ENCODE measurements around the gene GLS. TPM values are rescaled to one million over a fixed set of nuclear protein-coding genes. Genes with fewer than 3 reads are reported as not detected.
A peak's percentile ranks its signal among the peaks of the same experiment; 100 is the strongest.

Gene GLS
- total RNA-seq, 1 donor from 2014 or later: 165 TPM

DNA sequence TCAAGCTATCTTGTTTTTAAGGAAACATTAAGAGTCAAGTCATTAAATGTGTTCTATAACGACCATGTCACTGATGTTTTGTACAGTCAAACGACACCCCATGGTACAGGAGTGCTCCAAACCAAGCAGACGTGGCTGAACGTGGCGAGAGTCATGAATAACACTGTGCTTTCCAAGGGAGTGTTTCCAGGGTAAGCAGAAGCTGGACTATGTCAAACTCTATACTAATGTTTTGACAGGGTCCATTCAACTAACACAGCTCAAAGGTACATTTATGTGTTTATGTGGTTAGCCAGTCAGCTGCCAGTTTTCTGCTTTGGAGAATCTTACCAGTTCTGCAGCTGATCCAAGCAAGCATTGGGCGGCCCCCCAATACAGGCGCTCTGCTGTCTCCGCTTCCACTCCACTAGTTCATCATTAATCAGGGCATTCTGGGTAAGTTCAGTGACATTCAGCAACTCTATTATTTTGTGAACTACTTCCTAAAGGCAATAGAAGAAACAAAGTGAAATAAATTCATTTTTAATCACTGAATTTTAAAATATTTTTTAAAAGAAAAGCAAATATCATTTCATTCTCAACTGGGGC lies 117.0 kb downstream of the GLS start:
- intact Hi-C loops (cut with DNase I): no loop called here
- no peak for ATAC-seq
- no peak for DNase-seq (ENCODE audit: low spot score)

DNA sequence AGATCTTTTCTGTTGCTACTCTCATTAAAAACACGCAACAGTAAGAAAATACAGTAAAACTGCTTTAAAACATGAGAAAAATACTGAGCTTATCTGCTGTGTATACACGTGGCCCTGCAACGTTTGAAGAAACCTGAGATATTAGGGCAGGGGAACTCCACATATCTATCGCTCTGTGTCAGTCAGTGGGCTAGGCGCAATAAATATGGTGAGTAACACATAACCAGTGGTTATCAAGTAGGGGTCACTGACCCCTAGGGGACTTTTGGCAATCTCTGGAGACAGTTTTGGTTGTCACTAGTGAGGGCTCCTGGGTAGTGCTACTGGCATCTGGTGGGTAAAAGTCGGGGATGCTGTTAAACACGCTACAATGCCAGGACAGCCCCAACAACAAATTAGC lies 118.4 kb downstream of the GLS start:
- no peak for DNase-seq (ENCODE audit: low spot score)
- intact Hi-C loops (cut with DNase I): no loop called here
- no peak for ATAC-seq

DNA sequence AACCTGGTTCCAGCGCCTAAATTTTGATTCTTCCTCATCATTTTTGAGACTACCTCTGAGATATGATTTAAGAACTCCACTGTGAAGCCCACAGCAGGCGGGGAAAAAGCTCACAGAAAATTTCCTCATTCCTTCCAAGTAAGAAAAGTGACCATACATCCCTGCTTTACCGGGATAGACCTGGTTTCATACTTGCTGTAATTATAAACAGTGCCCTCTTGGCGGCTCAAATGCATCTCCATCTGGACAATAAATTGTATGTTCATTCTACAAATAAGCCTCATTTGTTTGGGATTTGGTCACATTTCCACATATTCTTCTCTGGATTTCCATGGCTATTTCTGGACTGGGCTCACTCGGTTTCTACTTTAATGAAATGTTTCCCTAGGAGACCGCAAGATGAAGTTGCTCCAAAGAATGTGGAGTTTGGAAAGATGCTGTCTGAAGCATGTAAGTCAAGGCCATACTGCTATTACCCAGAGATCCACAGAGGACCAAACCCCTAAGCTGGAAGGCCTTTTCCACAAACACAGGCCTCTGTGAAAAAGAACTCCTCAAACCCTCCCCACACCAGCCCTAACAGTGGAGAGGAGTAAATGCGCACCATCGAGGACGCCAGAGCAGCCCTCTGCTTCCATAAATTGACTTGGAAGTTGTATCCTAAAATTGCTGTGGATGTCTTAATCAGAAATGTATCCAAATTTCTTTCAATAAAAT lies 119.5 kb downstream of the GLS start:
- ATAC-seq: no peak
- intact Hi-C loops (cut with DNase I): no loop called here
- no peak for DNase-seq (ENCODE audit: low spot score)

DNA sequence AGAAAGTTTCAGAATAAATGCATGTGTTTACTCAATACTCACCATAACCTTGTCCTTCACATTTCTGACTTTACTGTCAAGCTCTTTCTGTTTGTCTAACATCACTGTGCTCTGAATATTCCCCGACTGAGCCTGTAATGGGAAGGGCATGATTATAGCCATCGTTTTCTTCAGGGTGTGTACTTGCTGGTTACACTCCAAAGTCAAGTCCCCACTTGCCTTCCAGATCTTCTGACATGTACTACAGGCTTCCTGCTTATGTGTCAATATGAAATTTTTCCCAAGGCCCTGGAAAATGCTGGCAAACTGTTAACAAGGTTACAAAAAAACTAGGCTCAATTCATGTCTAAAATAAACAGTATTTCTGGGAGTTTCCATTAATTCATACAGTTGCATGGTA lies 120.4 kb downstream of the GLS start:
- no peak for DNase-seq (ENCODE audit: low spot score)
- ATAC-seq: no peak
- intact Hi-C loops (cut with DNase I): no loop called here

DNA sequence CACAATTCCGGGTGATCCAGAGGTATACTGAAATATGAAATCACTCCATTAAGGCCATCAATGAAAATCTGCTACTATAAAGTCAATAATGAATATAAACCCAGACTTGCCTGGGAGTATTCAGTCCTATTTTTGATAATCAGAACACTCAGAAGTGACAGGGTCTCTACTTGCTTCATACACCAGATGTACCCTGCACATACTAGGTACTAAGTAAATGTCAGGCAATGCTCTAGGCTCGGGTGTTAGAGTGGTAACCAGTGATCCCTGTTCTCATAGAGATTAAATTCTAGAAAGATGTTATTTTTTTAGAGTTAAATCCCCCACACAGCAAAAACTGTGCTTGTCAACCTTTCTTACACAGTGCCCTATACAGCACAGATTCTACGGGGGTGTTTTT lies 121.0 kb downstream of the GLS start:
- intact Hi-C loops (cut with DNase I): no loop called here
- ATAC-seq (no peak), DNase-seq (ENCODE audit: low spot score) (no peak)

DNA sequence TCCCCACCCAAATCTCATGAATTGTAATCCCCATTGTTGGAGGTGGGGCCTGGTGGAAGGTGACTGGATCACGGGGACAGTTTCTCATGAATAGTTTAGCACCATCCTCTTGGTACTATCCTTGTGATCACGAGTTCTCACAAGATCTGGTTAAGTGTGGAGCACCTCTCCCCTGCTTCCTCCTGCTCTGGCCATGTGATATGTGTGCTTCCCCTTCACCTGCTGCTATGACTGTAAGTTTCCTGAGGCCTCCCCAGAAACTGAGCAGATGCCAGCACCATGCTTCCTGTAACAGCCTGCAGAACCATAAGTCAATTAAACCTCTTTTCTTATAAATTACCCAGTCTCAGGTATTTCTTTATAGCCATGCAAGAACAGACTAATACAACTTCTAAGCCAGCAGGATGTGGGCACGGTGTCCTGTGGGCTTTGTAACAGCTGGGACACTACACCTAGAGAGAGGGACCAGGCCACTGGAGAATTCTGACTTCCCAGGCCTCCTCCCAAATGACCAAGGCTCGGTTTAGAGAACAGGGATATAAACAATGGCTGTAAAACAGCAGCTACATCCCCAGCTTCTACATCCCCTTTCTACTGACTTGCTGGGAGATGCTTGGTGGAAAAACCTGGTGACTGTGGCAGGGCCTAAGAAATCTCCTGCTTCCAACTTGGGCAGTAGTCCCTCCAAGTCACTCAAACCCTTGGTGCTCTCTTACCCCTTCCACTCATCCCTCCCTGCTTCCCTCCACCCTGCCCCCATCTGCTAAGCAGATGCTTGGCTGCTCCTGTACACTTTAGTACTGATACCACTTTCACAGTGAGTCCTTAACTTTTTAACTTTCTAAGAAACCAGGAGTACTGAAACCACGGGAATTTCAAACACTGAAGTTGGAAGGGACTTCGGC lies 123.0 kb downstream of the GLS start:
- intact Hi-C loops (cut with DNase I): no loop called here
- DNase-seq (ENCODE audit: low spot score): no peak
- ATAC-seq: no peak

DNA sequence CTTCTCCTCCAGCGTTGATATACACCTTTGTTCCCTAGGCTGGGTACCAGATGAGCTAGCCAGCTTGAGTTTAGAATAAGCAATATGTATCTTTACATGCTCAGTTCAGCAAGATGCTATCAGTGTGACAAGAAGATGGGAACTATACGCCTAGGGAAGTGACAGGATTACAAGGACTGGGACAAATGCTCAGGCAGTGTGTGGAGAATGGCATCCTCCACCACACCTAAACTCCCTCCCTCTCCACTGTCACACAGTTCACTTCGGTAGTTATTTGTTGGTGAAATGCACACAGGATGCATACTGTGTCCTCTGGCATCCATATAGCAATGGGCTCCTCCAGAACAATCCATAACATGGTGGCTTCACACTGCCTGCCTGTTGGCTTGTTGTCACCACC lies 125.7 kb downstream of the GLS start:
- ATAC-seq: no peak
- DNase-seq (ENCODE audit: low spot score): no peak
- intact Hi-C loops (cut with DNase I): no loop called here

DNA sequence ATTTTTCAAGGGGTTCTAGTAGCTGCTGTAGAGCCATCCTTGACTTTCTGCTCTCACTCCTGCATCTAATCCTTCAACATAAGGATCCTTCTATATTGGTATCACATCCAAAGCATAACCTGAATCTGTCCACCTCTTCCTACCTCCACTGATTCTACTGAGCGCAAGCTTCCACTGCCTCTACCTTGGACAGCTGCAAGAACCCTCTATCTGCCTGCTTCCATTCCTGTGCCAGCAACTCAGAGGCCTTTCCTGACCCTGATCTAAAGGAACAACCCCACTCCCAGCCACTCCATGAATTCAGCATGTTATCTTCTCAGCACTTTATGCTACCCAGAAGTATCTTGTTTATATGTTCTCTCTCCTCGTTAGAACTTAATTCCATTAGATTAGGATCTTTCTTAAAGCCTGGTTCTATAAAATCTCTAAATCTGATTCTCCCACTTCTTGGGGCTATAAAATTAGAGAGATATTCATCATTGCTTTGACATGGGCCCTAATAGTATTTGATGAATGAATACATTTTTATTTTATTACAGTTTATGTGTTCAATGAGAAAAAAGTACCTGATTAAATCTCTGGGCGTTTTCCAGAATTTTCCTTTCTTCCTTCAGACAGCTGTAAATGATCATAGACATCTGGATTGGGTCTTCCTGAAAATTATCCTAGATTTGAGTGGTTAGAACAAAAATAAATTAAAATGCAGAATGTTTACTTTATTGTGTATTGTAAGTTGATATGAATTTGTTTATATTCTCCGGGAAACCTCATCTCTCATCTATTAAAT lies 126.6 kb downstream of the GLS start:
- no peak for ATAC-seq
- no peak for DNase-seq (ENCODE audit: low spot score)
- intact Hi-C loops (cut with DNase I): no loop called here

DNA sequence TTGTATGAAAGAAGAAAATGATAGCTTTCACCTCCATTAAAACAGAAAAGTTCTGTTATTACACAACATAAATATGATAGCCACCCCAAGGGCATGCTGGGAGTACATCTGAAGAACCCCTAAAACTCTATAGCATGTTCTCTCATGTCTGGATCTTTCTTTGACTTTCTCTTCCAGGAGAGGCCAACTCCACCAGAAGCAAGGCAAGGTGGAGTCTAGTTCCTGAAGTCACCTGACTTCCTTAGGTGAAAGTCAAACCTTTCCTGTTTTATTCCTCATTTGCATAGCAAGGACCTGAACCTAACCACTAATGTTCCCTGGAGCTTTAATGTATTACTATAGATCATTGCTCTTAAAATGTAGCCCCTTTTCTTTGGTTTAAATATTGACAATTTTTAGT lies 127.7 kb downstream of the GLS start:
- ATAC-seq: no peak
- no peak for DNase-seq (ENCODE audit: low spot score)
- intact Hi-C loops (cut with DNase I): no loop called here

DNA sequence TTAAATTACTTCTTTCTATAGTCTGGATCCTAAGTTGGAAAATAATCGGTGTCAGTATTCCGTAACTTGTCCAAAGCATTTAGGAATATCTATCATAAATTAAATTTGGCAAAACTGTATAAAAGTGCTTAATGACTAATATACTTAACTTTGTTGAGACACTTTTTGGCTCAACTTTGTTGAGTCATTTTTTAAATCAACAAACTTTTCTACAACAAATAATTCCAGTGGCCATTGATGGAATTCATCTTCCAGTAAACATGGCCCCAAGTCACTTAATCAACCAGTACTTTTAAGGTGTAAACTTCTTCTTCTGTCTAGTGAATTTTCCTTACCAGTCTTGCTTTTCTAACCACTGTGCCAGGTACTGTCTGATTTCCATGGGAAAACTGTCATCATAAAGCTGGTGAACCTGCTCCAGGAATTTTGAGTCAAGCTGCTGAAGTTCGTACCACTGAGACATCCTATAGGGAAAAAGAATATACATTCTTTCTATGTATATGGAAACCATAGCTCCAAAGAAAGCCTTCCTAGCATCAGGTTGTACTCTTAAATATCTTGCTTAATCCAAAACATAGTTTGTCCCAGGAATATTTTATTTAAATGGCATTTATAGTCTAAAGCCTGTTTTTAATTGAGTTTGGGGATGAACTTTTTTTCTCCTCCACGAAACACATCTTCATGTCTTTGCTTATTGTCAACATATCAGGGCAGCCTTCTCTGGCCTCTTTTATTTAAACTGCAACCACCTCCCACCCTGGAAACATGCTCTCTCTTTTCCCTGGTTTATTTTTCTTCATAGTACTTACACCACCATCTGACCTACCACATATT lies 129.1 kb downstream of the GLS start:
- no peak for DNase-seq (ENCODE audit: low spot score)
- no peak for ATAC-seq
- intact Hi-C loops (cut with DNase I): no loop called here

DNA sequence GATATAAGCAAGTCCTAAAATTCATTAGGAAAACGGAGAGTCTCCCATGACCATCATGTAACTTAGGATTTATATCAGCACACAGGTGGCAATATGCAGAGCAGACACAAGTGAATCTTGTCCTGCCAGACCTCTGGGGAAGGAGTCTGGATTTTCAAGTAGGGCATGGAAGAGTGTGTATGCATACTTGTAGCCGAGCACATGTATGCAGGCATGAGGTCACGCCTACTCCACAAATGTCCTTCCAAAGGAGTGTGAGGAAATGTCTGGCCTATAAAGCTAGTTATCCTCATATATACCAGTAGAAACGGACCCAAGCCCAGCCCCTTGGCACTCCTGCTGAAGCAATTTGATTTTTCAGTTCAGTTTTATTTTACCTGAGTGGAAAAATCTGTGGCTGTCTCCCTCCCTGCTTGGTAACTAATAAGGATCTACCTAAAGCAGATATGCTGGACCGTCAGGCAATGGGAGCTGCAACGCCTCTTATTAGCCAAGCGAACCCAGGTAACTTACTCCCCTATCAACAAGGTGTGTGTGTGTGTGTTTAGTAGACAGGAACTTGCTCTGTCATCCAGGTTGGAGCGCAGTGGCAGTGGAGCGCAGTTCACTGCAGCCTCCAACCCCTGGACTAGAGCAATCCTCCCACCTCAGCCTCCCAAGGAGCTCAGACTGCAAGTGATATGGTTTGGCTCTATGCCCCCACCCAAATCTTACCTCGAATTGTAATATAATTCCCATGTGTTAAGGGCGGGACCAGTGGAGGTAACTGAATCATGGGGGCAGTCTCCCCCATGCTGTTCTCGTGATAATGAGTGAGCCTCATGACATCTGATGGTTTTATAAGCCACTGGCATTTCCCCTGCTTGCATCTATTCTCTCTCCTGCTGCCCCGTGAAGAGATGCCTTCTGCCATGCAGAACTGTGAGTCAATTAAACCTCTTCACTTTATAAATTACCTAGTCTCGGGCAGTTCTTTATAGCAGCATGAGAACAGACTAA lies 130.6 kb downstream of the GLS start:
- DNase-seq (ENCODE audit: low spot score): no peak
- no peak for ATAC-seq
- intact Hi-C loops (cut with DNase I): no loop called here

DNA sequence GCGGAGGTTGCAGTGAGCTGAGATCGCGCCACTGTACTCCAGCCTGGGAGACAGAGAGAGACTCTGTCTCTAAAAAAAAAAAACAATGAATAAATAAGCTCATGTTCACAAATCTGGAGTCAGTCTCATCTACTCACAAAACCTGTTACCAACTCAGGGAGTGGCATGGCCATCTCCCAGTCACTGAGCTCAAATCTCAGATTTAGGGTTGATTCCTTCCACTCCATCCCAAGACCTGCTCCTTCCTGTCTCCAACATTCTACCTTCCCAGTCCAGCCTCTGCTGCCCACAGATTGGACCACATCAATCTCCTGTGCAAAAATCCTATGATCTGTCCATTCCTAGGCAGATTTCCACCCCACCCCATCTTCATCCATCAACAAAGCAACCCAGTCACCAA lies 131.7 kb downstream of the GLS start:
- DNase-seq (ENCODE audit: low spot score) (no peak), ATAC-seq (no peak)
- intact Hi-C loops (cut with DNase I): no loop called here

DNA sequence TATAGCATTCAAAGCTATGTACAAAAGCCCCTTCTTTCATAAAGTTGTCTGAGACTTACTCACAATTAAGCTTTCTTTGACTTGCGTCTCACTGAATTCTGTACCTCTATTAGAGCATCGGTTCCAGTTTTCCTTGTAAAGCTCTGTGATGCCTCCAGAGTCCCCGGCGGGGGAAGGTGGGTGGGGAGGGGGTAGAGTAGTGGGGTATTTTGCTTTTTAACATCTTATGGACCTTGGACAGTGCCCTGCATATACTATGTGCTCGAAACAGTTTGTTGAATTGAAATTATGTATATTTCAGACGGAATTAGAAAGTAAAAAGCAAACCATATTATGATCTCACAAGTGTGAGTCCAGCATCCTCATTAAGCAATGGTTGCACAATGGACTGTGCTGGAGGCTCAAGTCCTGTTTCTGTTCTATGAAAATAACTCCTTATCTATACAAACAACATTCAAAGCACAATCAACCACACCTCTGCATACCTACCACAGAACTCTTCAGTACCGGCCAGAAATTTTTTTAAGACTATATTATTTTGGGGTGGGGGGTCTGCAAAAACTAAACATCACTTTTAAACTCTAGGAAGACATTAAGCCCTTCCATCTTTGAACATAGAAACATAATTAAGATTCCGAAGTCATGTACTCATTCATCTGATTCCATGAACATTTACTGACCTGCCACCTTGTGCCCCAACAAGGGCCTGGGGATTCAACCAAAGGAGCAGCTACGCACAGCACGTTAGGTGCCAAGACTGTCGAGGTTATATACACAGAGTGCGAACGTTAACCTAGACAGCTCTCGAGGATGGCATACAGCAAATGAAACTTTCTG lies 132.4 kb downstream of the GLS start:
- intact Hi-C loops (cut with DNase I): no loop called here
- ATAC-seq: peak; percentile 4
- DNase-seq (ENCODE audit: low spot score): no peak

DNA sequence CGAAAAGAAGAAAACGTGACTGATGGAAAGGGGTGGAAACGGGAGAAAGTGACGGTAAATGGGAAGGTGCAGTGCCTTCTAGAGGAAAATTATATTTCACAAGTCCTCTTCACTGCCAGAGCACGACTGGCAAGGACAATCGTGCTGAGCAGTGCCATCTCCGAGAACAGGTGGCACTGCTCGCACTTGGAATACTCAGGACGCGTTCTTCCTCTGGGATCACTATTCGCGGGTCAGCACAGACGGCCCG lies 133.0 kb downstream of the GLS start:
- ATAC-seq: no peak
- intact Hi-C loops (cut with DNase I): no loop called here
- DNase-seq (ENCODE audit: low spot score): no peak

DNA sequence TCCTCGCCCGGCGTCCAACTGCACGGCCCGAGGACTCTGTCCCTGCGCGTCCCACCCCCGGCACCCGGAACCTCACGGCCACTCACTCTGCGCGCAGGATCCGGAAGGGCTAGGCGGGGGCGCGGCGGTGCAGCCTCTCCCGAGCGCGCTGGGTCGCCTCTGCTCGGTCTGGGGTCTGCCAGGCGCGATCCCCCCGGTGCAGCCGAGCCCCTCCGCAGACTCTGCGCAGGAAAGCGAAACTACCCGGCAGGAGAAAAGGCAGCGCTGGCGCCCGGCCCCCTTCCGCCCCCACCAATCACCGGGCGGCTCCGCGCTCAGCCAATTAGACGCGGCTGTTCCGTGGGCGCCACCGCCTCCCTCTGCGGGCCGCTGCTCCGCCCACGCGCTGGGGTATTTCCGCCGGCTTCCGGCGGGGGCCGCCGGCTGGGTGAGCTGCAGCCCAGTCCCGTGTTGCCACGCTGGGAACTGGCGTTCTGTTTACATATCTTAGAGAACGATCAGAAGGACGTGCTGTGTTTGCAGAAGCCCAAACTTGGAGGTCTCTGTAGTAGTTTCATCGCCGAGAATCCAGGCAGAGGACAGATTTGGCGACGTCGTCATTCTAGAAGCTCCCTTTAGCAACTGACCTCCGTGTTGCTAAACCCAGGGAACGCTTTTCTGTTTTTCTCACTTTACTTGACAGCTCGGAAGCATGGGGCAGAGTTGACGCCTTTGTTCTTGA lies 133.5 kb downstream of the GLS start, which contains the start of gene STAT1:
STAT1 (minus strand) TSS at position 240 of the 721 bp plus-strand sequence. CDS start 4,168 bp downstream, outside the sequence.
- intact Hi-C loops (cut with DNase I): no loop called here
- ATAC-seq (peak; percentile 98), DNase-seq (ENCODE audit: low spot score) (peak; percentile 97)

DNA sequence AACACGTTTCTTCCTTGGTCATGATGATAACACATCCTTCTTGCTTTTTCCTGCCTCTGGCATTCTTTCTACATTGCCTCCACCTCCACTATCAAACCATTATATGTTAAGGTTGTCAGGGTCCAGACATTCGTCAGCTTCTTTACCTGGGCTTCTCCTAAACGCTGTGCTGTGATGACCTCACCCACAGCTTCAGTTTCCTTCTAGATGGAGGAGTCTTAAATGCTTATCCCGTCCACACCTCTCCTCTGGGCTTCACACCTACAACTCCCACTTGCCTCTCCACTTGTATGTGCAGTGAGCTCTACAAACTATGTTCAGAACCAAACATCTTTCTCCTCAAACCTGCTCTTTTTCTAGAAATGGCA lies 134.0 kb downstream of the GLS start:
- intact Hi-C loops (cut with DNase I): no loop called here
- DNase-seq (ENCODE audit: low spot score): no peak
- ATAC-seq: no peak

Data from sciatic nerve (tissue), 2 donors.